ENCODE results near the gene CDH23.

- no peak for TF ChIP-seq POLR2A (IDR thresholded peaks at IDR 0.05; ENCODE audit: low read length)
- no peak for TF ChIP-seq GATA1 (IDR thresholded peaks at IDR 0.05; ENCODE audit: low read depth, low read length)
Observed at GRCh38 chr10:71629131-71629530, 232.4 kb downstream of the CDH23 start.

Data from erythroblast (primary cell).